H1 (cell line): ENCODE data around the gene MYH11. TPM values are rescaled to one million over a fixed set of nuclear protein-coding genes. Genes with fewer than 3 reads are reported as not detected.

Experiments
- CTCF ChIA-PET: fragments of 300-600 bp; sonication (Branson Sonifier 250); formaldehyde crosslinking; loops from one replicate; lab custom pipeline; 2021; ENCODE audit not compliant: partially characterized antibody; lab: Charles Lee
- POLR2A ChIA-PET: fragments of 300-600 bp; sonication (Branson Sonifier 250); formaldehyde crosslinking; loops from one replicate; lab custom pipeline; 2021; ENCODE audit warnings: inconsistent platforms; ENCODE audit not compliant: partially characterized antibody; lab: Charles Lee
- DNase-seq, 2 experiments: peaks; one replicate each; pipeline versions ENCODE4 v3.0.0 to v3.0.0-alpha.2; 2010 to 2022; ENCODE audit warnings: low spot score in 2 of 2, low read depth in 1 of 2, mixed read lengths in 1 of 2
- FAIRE-seq: peaks from 2 replicates; lab custom pipeline; 2011; peaks lifted over from hg19 to GRCh38; lab: Jason Lieb, UNC
- H2AFZ ChIP-seq: 2 replicates; pipeline ENCODE4 v1.8.1; 2012; ENCODE audit warnings: low read length, inconsistent platforms
- H2AK5ac ChIP-seq: 2 replicates; pipeline ENCODE4 v1.6.1; 2013; ENCODE audit warnings: low read depth, low read length
- H2BK120ac ChIP-seq: replicated peaks from 2 replicates; pipeline ENCODE3; 2013; ENCODE audit warnings: low read depth, low read length, inconsistent platforms
- H2BK12ac ChIP-seq: 2 replicates; pipeline ENCODE4 v1.6.1; 2013; ENCODE audit warnings: low read depth, low read length
- H2BK15ac ChIP-seq: 2 replicates; pipeline ENCODE4 v1.6.1; 2013; ENCODE audit warnings: low read length
- H2BK20ac ChIP-seq: 2 replicates; pipeline ENCODE4 v1.6.1; 2013; ENCODE audit warnings: low read length
- H2BK5ac ChIP-seq: 2 replicates; pipeline ENCODE4 v1.6.1; 2013; ENCODE audit warnings: low read depth, low read length
- H3K14ac ChIP-seq: 2 replicates; pipeline ENCODE4 v1.6.1; 2013; ENCODE audit warnings: inconsistent platforms; ENCODE audit not compliant: insufficient read length
- H3K18ac ChIP-seq: 2 replicates; pipeline ENCODE4 v1.6.1; 2013; ENCODE audit warnings: low read length; ENCODE audit errors: extremely low read depth
- H3K23ac ChIP-seq: 2 replicates; pipeline ENCODE4 v1.6.1; 2013; ENCODE audit warnings: inconsistent platforms; ENCODE audit not compliant: insufficient read length
- H3K23me2 ChIP-seq: 2 replicates; pipeline ENCODE4 v1.6.1; 2013; ENCODE audit warnings: low read depth, low read length
- H3K27ac ChIP-seq: 2 replicates; pipeline ENCODE4 v1.6.1; 2011; ENCODE audit warnings: low read depth, low read length, inconsistent platforms
- H3K27me3 ChIP-seq, 4 experiments: replicated peaks in 1 of 4; 1 replicate in 1 of 4; 2 replicates in 3 of 4; pipeline versions ENCODE4 v1.6.1 to v1.8.1; 2011 to 2013; ENCODE audit warnings: low read length in 3 of 4, mild to moderate bottlenecking in 3 of 4, inconsistent platforms in 2 of 4, mixed read lengths in 2 of 4, moderate library complexity in 1 of 4; ENCODE audit not compliant: control insufficient read depth in 3 of 4, insufficient read depth in 3 of 4; ENCODE audit errors: extremely low read depth in 1 of 4
- H3K36me3 ChIP-seq, 4 experiments: 2 replicates each; pipeline versions ENCODE4 v1.6.1 to v1.8.1; 2011 to 2013; ENCODE audit warnings: mild to moderate bottlenecking in 4 of 4, low read length in 3 of 4, moderate library complexity in 2 of 4, control low read depth in 1 of 4, inconsistent platforms in 1 of 4; ENCODE audit not compliant: insufficient read depth in 4 of 4, control insufficient read depth in 2 of 4
- H3K4ac ChIP-seq: replicated peaks from 2 replicates; pipeline ENCODE3; 2013; ENCODE audit warnings: low read length, low read depth, mixed read lengths, inconsistent platforms; ENCODE audit not compliant: insufficient read length
- H3K4me1 ChIP-seq, 4 experiments: replicated peaks in 1 of 4; 1 replicate in 1 of 4; 2 replicates in 3 of 4; pipeline versions ENCODE4 v1.6.1 to v1.8.1; 2011 to 2013; ENCODE audit warnings: low read length in 3 of 4, inconsistent platforms in 2 of 4, mixed read lengths in 1 of 4; ENCODE audit not compliant: insufficient read depth in 4 of 4, control insufficient read depth in 3 of 4
- H3K4me2 ChIP-seq, 2 experiments: 2 replicates each; pipeline versions ENCODE4 v1.6.1 to v1.8.1; 2011 to 2013; ENCODE audit warnings: low read depth in 2 of 2, low read length in 2 of 2, control low read depth in 1 of 2, inconsistent platforms in 1 of 2, mild to moderate bottlenecking in 1 of 2; ENCODE audit not compliant: insufficient read depth in 1 of 2
- H3K4me3 ChIP-seq, 4 experiments: fragments of 200-600, 300-600 bp in 1 of 4; sonication (generic), shearing (Covaris generic), sonication (Bioruptor Twin) in 1 of 4; 2 replicates each; pipeline versions ENCODE4 v1.5.1 to v1.8.1; 2011 to 2016; ENCODE audit warnings: low read length in 4 of 4, low read depth in 3 of 4, control low read depth in 2 of 4, inconsistent platforms in 2 of 4, mild to moderate bottlenecking in 2 of 4, mixed read lengths in 1 of 4, moderate library complexity in 1 of 4; ENCODE audit not compliant: insufficient read depth in 2 of 4; ENCODE audit errors: extremely low read depth in 1 of 4
- H3K56ac ChIP-seq: replicated peaks from 2 replicates; pipeline ENCODE3; 2013; ENCODE audit warnings: low read depth, mild to moderate bottlenecking, mixed read lengths, low read length, inconsistent platforms; ENCODE audit not compliant: insufficient read length
- H3K79me1 ChIP-seq: 2 replicates; pipeline ENCODE4 v1.6.1; 2013; ENCODE audit warnings: low read depth, low read length, control low read depth
- H3K79me2 ChIP-seq, 2 experiments: 2 replicates each; pipeline versions ENCODE4 v1.6.1 to v1.8.1; 2012 to 2013; ENCODE audit warnings: low read length in 2 of 2, mild to moderate bottlenecking in 2 of 2, inconsistent platforms in 1 of 2; ENCODE audit not compliant: insufficient read depth in 2 of 2, control insufficient read depth in 1 of 2
- H3K9ac ChIP-seq, 4 experiments: replicated peaks in 1 of 4; 1 replicate in 1 of 4; 2 replicates in 3 of 4; pipeline versions ENCODE4 v1.6.1 to v1.8.1; 2011 to 2013; ENCODE audit warnings: low read depth in 3 of 4, low read length in 3 of 4, control low read depth in 2 of 4, mild to moderate bottlenecking in 2 of 4, moderate library complexity in 2 of 4, inconsistent platforms in 1 of 4; ENCODE audit errors: extremely low read depth in 1 of 4
- H3K9me3 ChIP-seq, 2 experiments: 2 replicates each; pipeline versions ENCODE4 v1.6.1 to v1.8.1; 2012 to 2013; ENCODE audit warnings: mild to moderate bottlenecking in 2 of 2, moderate library complexity in 2 of 2, control low read depth in 1 of 2, inconsistent platforms in 1 of 2, low read depth in 1 of 2, low read length in 1 of 2, mixed read lengths in 1 of 2; ENCODE audit not compliant: insufficient read depth in 2 of 2
- H4K20me1 ChIP-seq, 2 experiments: replicated peaks in 1 of 2; 2 replicates each; pipeline versions ENCODE3 to v1.8.1; 2011 to 2013; ENCODE audit warnings: inconsistent platforms in 2 of 2, low read length in 2 of 2, mild to moderate bottlenecking in 1 of 2; ENCODE audit not compliant: insufficient read depth in 2 of 2, control insufficient read depth in 1 of 2
- H4K5ac ChIP-seq: 2 replicates; pipeline ENCODE4 v1.6.1; 2013; ENCODE audit warnings: low read length, low read depth, mixed read lengths, inconsistent platforms; ENCODE audit not compliant: insufficient read length
- H4K8ac ChIP-seq: 2 replicates; pipeline ENCODE4 v1.8.0; 2013; ENCODE audit warnings: mild to moderate bottlenecking, moderate library complexity, low read length, inconsistent platforms; ENCODE audit not compliant: insufficient read depth; ENCODE audit errors: extremely low read depth
- H4K91ac ChIP-seq: replicated peaks from 2 replicates; pipeline ENCODE3; 2013; ENCODE audit warnings: low read length, mixed read lengths, inconsistent platforms; ENCODE audit not compliant: insufficient read length
- BCL11A ChIP-seq, 2 experiments: IDR thresholded peaks; one replicate each; pipeline ENCODE4 v1.6.1; 2011; ENCODE audit warnings: low read depth in 2 of 2, low read length in 2 of 2, mild to moderate bottlenecking in 2 of 2
- CTBP2 ChIP-seq: IDR thresholded peaks from 2 replicates; pipeline ENCODE4 v1.7.0; 2011; ENCODE audit warnings: borderline replicate concordance, mild to moderate bottlenecking, moderate library complexity, mixed read lengths, low read length; ENCODE audit not compliant: insufficient read depth, insufficient read length
- EP300 ChIP-seq, 2 experiments: IDR thresholded peaks; 1 replicate in 1 of 2; 2 replicates in 1 of 2; pipeline ENCODE4 v1.6.1; 2011 to 2012; ENCODE audit warnings: low read depth in 2 of 2, low read length in 2 of 2, mild to moderate bottlenecking in 2 of 2, borderline replicate concordance in 1 of 2, inconsistent platforms in 1 of 2, moderate library complexity in 1 of 2
- EZH2 ChIP-seq: fragments of 200-600 bp; sonication (generic); IDR thresholded peaks from 2 replicates; pipeline ENCODE4 v1.7.1; 2012; ENCODE audit warnings: low read depth, mild to moderate bottlenecking, moderate library complexity, low read length, inconsistent platforms; ENCODE audit not compliant: severe bottlenecking
- HDAC6 ChIP-seq: IDR thresholded peaks from one replicate; pipeline ENCODE4 v1.7.1; 2012; ENCODE audit warnings: low read depth, mild to moderate bottlenecking, inconsistent platforms, low read length, moderate library complexity
- KDM4A ChIP-seq: IDR thresholded peaks from one replicate; pipeline ENCODE4 v1.7.1; 2012; ENCODE audit warnings: low read depth, mild to moderate bottlenecking, moderate library complexity, low read length, inconsistent platforms; ENCODE audit not compliant: severe bottlenecking
- NRF1 ChIP-seq: IDR thresholded peaks from 2 replicates; pipeline ENCODE4 v1.6.1; 2011; ENCODE audit warnings: mild to moderate bottlenecking, low read depth, low read length, improper control_type of control experiment
- RNF2 ChIP-seq: fragments of 200-900, 300-1000 bp; sonication (generic); IDR thresholded peaks from 2 replicates; pipeline ENCODE4 v1.7.1; 2016; ENCODE audit warnings: borderline replicate concordance, low read depth, mild to moderate bottlenecking, antibody characterized with exemption, low read length; ENCODE audit not compliant: poor library complexity, severe bottlenecking; ENCODE audit errors: missing control alignments
- SIN3A ChIP-seq, 2 experiments: IDR thresholded peaks in 1 of 2; conservative IDR thresholded peaks in 1 of 2; 2 replicates each; pipeline ENCODE4 v1.6.1; 2011 to 2012; ENCODE audit warnings: low read length in 2 of 2, improper control_type of control experiment in 1 of 2, low read depth in 1 of 2, mild to moderate bottlenecking in 1 of 2
- SP2 ChIP-seq: IDR thresholded peaks from 2 replicates; pipeline ENCODE4 v1.6.1; 2012; ENCODE audit warnings: mild to moderate bottlenecking, low read length, inconsistent platforms
- WGBS, 2 experiments: shearing (Covaris generic) in 1 of 2; methylation state at CpG; one replicate each; pipeline versions ENCODE4 v1.1.6 to v1.1.7; 2013 to 2015; ENCODE audit warnings: low lambda C conversion rate in 2 of 2, mixed read lengths in 2 of 2, inconsistent platforms in 1 of 2, low coverage in 1 of 2, missing lambda C conversion rate in 1 of 2; ENCODE audit not compliant: insufficient replicate concordance in 2 of 2, insufficient coverage in 1 of 2, insufficient read length in 1 of 2; ENCODE audit errors: extremely low coverage in 1 of 2, missing lambda C conversion rate in 1 of 2; 5-methylcytosine and 5-hydroxymethylcytosine counted together
- polyA plus RNA-seq, 7 experiments: library from polyadenylated mRNA; depleted of rRNA in 3 of 7; stranded (reverse) in 5 of 7; unstranded in 2 of 7; fragments of >200 nt in 5 of 7; fragments of 200-250 nt in 2 of 7; gene quantifications; 1 replicate in 5 of 7; 2 replicates in 1 of 7; 4 replicates in 1 of 7; pipeline versions ENCODE4 v1.2.1 to v1.2.3, GENCODE V29; 2011 to 2013; ENCODE audit warnings: missing spikeins in 2 of 7, mixed read lengths in 2 of 7
- total RNA-seq: library from RNA; stranded (reverse); fragmentation: NEBNext Ultra II Directional; extraction: Animal tissue kit (Norgen Biotek cat#: 25700); gene quantifications from 2 replicates; pipeline ENCODE4 v1.2.1, GENCODE V29; 2021
- TF ChIP-seq, protein P1 (sequence below): IDR thresholded peaks from 2 replicates; pipeline ENCODE4 v1.6.1; 2012; ENCODE audit warnings: inconsistent platforms

The MYH11 gene
- total and polyA plus RNA-seq, 2 of the 8 experiments (the other 6 are each of a cell fraction or from before 2014, with no cell fraction given): 0.11 to 0.78 TPM

DNA sequence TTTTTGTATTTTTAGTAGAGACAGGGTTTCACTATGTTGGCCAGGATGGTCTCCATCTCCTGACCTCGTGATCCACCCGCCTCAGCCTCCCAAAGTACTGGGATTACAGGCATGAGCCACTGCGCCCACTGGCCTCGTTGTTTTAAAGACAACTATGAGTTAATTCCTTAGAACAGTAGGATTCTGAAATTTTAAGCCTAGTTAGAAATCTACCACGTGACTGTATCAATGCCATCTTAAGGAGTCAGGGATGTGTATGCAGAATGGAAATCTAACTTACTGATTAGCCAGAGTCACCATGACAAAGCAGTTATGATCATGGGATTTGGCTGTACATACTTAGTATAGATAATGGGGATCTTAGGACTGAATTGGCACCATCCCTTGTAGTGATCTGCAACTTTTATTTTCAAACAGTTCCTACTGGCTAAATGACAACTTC, 28.8 kb upstream of the MYH11 start:
- no peaks in the 10 kb centered on the region for H3K9me3 ChIP-seq
- H3K18ac ChIP-seq: no peak overlapping the region
- H3K4me1 ChIP-seq: peaks cover 4 to 6% (median 5%) of the 10 kb centered on the region in 4 experiments; a peak in 5 of 7 replicates
- H2BK5ac ChIP-seq: no peak overlapping the region
- H4K20me1 ChIP-seq: peaks cover 2 to 5% of the 10 kb centered on the region in 2 experiments
- no peak overlapping the region for H4K5ac ChIP-seq
- H3K79me1 ChIP-seq: peaks cover 12% of the 10 kb centered on the region; the same call in 1 of the 2 replicates
- no peak overlapping the region for H3K27ac ChIP-seq
- peaks cover 11 to 50% of the 10 kb centered on the region in 2 experiments; a peak in 3 of 4 replicates for H3K79me2 ChIP-seq
- no peak overlapping the region for H3K4ac ChIP-seq
- peaks cover 3 to 18% (median 6%) of the 10 kb centered on the region in 4 experiments; a peak in 6 of 8 replicates for H3K36me3 ChIP-seq
- H3K27me3 ChIP-seq: no peaks in the 10 kb centered on the region
- no peak for DNase-seq
- H3K14ac ChIP-seq: no peak overlapping the region
- H3K4me3 ChIP-seq: no peak overlapping the region
- no peak overlapping the region for H2BK15ac ChIP-seq
- no peak overlapping the region for H3K23ac ChIP-seq
- peaks cover 2% of the 10 kb centered on the region; the same call in 1 of the 2 replicates for H3K23me2 ChIP-seq
- H3K56ac ChIP-seq: no peak overlapping the region
- FAIRE-seq: no peak
- H3K4me2 ChIP-seq: no peak overlapping the region
- H4K91ac ChIP-seq: no peak overlapping the region
- H2AK5ac ChIP-seq: no peak overlapping the region
- no peak overlapping the region for H3K9ac ChIP-seq
- no peak overlapping the region for H2BK20ac ChIP-seq
- H4K8ac ChIP-seq: no peak overlapping the region
- H2BK120ac ChIP-seq: no peak overlapping the region
- no peak overlapping the region for H2BK12ac ChIP-seq
- ChIA-PET CTCF (interaction anchor here (0.5 to 3.9 kb wide), 2 partner anchors 11 to 242 kb away, joined by 4 to 22 read pairs; no protein-coding TSS in a partner anchor), POLR2A (interaction anchor here (0.7 to 1.6 kb wide), 3 partner anchors 85 to 306 kb away, joined by 3 read pairs; no protein-coding TSS in a partner anchor)
- H2AFZ ChIP-seq: no peak overlapping the region
- 94% methylated on average over 5 of the region's 5 CpGs; no CpG with 5 or more reads in 1 of the 2 experiments for WGBS, 2 experiments
- TF ChIP-seq BCL11A (IDR thresholded peaks at IDR 0.05; ENCODE audit: low read depth in 2 of 2, low read length in 2 of 2) (no peak), NRF1 (no peak), RNF2 (no peak), KDM4A (no peak), SIN3A (conservative IDR thresholded peaks at IDR 0.05 in 1 of 2, IDR thresholded peaks at IDR 0.05 in 1 of 2; ENCODE audit: low read depth in 1 of 2, low read length in 2 of 2) (no peak), SP2 (no peak), EP300 (IDR thresholded peaks at IDR 0.05; ENCODE audit: borderline replicate concordance in 1 of 2, low read depth in 2 of 2, low read length in 2 of 2) (no peak), EZH2 (no peak), HDAC6 (no peak), CTBP2 (no peak)
- TF ChIP-seq, protein P1, sequence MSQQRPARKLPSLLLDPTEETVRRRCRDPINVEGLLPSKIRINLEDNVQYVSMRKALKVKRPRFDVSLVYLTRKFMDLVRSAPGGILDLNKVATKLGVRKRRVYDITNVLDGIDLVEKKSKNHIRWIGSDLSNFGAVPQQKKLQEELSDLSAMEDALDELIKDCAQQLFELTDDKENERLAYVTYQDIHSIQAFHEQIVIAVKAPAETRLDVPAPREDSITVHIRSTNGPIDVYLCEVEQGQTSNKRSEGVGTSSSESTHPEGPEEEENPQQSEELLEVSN: no peak
